ENCODE measurements around the gene SIX3.

Gene SIX3

GRCh38 chr2:44943693-44944101 is 2.2 kb downstream of the SIX3 start:
- DNase-seq (ENCODE audit: low read depth) = no peak

- DNase-seq (ENCODE audit: low read depth) = no peak
Measured at GRCh38 chr2:44944102-44944951, 2.8 kb downstream of the SIX3 start.

GRCh38 chr2:44944952-44945612 is 3.6 kb downstream of the SIX3 start:
- DNase-seq (ENCODE audit: low read depth) = no peak

- DNase-seq (ENCODE audit: low read depth) = no peak
Measured at GRCh38 chr2:44945676-44946371, 4.3 kb downstream of the SIX3 start.

GRCh38 chr2:44946372-44947027 is 5.0 kb downstream of the SIX3 start:
- no peak for DNase-seq (ENCODE audit: low read depth)

- DNase-seq (ENCODE audit: low read depth) = no peak
Measured at GRCh38 chr2:44947028-44947375, 5.5 kb downstream of the SIX3 start.

- DNase-seq (ENCODE audit: low read depth) = no peak
Measured at GRCh38 chr2:44948565-44949328, 7.2 kb downstream of the SIX3 start.

- peak; percentile 60 for DNase-seq (ENCODE audit: low read depth)
Measured at GRCh38 chr2:44949329-44950151, 8.0 kb downstream of the SIX3 start.

- DNase-seq (ENCODE audit: low read depth) = no peak
Measured at GRCh38 chr2:44950646-44951045, 9.1 kb downstream of the SIX3 start.

- no peak for DNase-seq (ENCODE audit: low read depth)
Measured at GRCh38 chr2:44951124-44951523, 9.6 kb downstream of the SIX3 start.

GRCh38 chr2:44951714-44952113 is 10.2 kb downstream of the SIX3 start:
- no peak for DNase-seq (ENCODE audit: low read depth)

GRCh38 chr2:44952143-44952805 is 10.8 kb downstream of the SIX3 start:
- DNase-seq (ENCODE audit: low read depth) = peak; percentile 47

GRCh38 chr2:44952806-44953498 is 11.4 kb downstream of the SIX3 start:
- DNase-seq (ENCODE audit: low read depth) = no peak

- no peak for DNase-seq (ENCODE audit: low read depth)
Measured at GRCh38 chr2:44953499-44953883, 12.0 kb downstream of the SIX3 start.

- DNase-seq (ENCODE audit: low read depth) = no peak
Measured at GRCh38 chr2:44954447-44954888, 13.0 kb downstream of the SIX3 start.

GRCh38 chr2:44954889-44955592 is 13.5 kb downstream of the SIX3 start:
- no peak for DNase-seq (ENCODE audit: low read depth)

- DNase-seq (ENCODE audit: low read depth) = peak; percentile 34
Measured at GRCh38 chr2:44955593-44956392, 14.3 kb downstream of the SIX3 start.

GRCh38 chr2:44956843-44957242 is 15.3 kb downstream of the SIX3 start:
- no peak for DNase-seq (ENCODE audit: low read depth)

Data from stromal cell of bone marrow (primary cell).